GM12873 (cell line): Measurements from ENCODE around the gene PLEKHN1.

Source experiments
- TF ChIP-seq, protein P1 (sequence below): IDR thresholded peaks from 2 replicates; pipeline ENCODE4 v1.5.1; 2012; ENCODE audit warnings: low read depth, mild to moderate bottlenecking, moderate library complexity, low read length, control low read depth; ENCODE audit not compliant: insufficient read depth; ENCODE audit errors: missing control alignments

The PLEKHN1 gene

DNA sequence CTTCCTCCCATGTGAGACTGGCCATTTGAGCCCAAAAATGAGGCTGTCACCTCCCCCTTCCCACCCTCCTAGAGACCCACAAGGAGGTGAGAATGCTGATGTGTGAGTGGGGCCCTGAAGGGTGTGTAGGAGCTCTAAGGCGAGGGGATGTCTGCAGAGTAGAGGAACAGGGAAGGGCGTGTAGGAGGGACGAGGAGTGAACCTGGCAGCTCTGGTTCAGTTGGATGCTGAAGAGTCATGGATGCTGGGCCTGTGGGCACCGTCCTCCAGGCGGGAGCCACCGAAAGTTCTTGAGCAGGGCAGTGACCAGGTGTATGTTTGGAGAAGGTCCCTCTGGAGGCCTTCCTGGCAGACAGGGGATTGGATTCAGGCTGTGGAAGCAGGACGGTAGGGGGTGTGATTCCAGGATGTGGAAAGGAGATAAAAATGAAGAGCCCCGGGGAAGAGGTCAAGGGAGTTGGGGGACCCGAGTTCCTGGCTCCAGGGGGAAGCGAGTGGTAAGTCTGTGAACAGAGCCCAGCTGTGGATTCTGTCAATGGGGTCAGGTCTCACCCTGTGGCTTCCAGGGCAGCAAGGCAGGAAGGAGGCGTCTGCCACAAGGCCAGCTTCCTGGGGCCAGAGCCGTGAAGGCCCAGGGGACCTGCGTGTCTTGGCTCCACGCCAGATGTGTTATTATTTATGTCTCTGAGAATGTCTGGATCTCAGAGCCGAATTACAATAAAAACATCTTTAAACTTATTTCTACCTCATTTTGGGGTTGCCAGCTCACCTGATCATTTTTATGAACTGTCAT, 34.7 kb upstream of the PLEKHN1 start:
- TF ChIP-seq, protein P1, sequence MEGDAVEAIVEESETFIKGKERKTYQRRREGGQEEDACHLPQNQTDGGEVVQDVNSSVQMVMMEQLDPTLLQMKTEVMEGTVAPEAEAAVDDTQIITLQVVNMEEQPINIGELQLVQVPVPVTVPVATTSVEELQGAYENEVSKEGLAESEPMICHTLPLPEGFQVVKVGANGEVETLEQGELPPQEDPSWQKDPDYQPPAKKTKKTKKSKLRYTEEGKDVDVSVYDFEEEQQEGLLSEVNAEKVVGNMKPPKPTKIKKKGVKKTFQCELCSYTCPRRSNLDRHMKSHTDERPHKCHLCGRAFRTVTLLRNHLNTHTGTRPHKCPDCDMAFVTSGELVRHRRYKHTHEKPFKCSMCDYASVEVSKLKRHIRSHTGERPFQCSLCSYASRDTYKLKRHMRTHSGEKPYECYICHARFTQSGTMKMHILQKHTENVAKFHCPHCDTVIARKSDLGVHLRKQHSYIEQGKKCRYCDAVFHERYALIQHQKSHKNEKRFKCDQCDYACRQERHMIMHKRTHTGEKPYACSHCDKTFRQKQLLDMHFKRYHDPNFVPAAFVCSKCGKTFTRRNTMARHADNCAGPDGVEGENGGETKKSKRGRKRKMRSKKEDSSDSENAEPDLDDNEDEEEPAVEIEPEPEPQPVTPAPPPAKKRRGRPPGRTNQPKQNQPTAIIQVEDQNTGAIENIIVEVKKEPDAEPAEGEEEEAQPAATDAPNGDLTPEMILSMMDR = no peak

DNA sequence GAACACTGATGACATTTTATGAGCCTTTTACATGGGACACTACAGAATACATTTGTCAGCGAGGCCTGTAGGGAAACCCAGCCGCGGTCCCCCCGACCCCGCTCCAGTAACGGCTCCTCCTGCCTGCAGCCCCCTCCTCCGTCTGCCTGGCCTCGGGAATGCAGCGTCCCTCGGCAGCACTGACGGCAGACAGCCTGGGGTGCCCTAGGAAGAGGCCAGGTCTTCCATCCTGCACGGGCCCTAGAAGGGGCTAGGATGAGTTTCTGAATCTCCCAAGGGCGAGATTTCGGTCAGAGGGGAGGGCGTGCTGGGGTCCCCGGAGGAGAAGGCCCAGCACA, 34.1 kb upstream of the PLEKHN1 start:
- TF ChIP-seq, protein P1 = no peak

DNA sequence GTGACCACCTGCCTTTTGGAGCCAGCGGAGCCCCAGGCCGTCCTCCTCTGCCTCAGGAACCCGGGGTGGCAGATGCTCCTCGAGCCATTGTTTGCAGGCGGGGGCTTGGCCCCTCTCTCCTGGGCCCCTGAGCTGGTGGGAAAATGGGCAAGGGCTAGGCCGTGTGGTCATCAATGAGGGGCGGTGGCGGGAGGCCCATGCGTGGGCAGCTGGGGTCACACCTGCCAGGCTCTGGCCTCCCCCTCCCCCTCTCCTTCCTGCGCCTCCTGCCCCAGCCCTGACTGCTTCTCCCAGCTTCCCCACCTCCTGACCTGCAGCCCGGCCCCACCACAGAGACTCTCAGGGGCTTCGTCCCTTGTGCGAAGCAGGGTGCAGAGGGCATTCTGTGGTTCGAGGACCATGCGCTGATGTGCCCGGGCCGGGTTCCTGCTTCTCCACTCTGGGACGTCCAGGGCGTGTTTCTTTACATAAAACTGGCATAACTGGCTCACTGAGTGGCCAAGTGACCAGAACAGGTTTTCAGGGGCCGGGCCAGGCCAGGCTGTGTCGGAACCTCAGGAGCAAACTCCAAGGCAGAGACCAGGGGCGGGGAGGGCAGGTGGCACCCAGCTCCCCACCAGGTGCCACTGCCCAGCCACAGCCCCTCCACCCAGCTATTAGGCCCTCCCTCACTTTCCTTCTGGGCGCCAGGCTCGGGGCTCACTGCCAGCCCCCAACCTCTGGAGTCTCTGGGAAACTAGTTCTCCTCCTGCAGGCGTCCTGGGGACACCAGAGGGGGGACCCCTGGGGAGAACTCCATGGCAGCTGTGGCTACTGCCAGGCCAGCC, 33.3 kb upstream of the PLEKHN1 start:
- TF ChIP-seq, protein P1 = no peak

DNA sequence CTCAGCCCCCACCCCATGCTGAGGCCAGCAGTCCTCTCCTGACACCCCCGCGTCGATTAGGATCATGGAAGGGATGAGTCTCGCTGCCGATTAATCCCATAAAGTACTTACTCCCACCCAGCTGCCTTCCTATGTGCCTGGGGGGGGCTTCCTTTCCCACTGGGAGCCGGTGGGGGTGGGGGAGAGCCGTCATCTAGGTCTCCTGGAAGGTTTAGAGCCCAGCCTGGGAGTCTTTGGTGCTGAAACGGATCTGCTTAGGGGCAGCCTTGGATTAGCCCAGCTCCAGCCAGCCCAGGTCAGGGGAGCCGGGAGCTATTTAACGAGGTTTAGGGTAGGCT, 32.7 kb upstream of the PLEKHN1 start:
- TF ChIP-seq, protein P1 = no peak

DNA sequence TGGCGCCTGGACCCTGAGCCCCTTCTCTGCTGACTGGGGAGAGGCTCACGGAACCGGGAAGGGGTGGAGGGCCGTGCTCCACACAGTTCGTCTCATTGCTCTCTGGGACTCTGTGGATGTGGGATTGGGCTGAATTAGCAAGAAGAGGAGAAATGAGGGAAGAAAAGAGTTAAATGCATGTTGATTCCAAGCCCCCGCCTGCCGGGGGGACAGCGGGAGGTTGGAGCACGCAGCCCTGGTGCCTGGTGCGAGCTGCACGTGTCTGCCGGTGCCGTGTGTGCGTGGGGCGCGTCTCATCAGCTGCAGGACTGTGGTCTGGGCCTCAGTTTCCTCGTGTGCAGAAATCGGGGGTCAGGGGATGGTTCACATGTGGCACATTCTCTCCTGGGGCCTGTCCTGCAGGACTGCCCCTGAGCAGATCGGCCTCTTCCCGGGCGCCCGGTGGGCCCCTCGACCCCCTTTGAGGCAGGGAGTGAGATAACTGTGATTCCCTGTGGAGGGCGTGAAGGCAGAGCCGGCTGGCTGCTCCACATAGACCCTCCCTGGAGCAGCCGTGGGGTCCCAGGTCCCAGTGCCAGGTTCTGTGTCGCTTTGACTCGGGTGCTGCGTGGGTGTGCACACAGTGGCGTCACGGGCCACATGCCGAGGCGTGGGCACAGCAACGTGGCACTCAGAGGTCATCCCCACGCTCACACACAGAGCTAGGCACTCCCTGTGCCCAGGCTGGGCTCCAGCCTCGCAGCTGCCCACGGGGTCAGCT, 31.1 kb upstream of the PLEKHN1 start:
- TF ChIP-seq, protein P1 = no peak

DNA sequence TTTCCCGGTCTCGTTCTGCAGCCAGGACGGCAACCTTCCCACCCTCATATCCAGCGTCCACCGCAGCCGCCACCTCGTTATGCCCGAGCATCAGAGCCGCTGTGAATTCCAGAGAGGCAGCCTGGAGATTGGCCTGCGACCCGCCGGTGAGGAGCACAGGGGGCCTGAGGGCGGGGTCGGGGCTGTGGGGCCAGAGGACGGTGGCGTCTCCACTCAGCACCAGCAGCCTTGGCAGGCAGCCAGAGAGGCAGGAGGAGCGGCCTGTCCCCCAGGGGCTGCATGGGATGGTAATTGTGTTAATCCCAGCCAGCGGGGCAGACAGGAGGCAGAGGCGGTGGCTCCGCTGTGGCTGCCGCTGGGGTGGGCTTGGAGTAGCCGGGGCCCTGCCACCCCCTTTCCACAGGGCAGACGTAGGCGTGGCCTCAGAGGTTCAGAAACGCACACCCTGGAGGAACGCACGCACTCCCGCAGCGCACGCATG, 30.5 kb upstream of the PLEKHN1 start:
- TF ChIP-seq, protein P1 = no peak
